ENCODE results near the gene PTPRG.

The PTPRG gene

GRCh38 chr3:62178739-62179600 lies 617.6 kb downstream of the PTPRG start:
- DNase-seq = no peak

- no peak for DNase-seq
Measured at GRCh38 chr3:62180514-62180913, 619.1 kb downstream of the PTPRG start.

GRCh38 chr3:62183087-62183486 lies 621.7 kb downstream of the PTPRG start:
- DNase-seq = no peak

- no peak for DNase-seq
Measured at GRCh38 chr3:62183969-62184368, 622.6 kb downstream of the PTPRG start.

- DNase-seq = no peak
Measured at GRCh38 chr3:62184559-62184958, 623.2 kb downstream of the PTPRG start.

- peak; percentile 8 for DNase-seq
Measured at GRCh38 chr3:62187022-62187431, 625.7 kb downstream of the PTPRG start.

GRCh38 chr3:62188681-62189375 lies 627.5 kb downstream of the PTPRG start:
- peak; percentile 76 for DNase-seq

- no peak for DNase-seq
Measured at GRCh38 chr3:62189376-62189698, 628.0 kb downstream of the PTPRG start.

- no peak for DNase-seq
Measured at GRCh38 chr3:62192891-62193290, 631.5 kb downstream of the PTPRG start.

GRCh38 chr3:62193586-62194345 lies 632.4 kb downstream of the PTPRG start:
- DNase-seq = no peak

GRCh38 chr3:62197350-62198012 lies 636.1 kb downstream of the PTPRG start:
- no peak for DNase-seq

- DNase-seq = no peak
Measured at GRCh38 chr3:62199126-62199525, 637.8 kb downstream of the PTPRG start.

- DNase-seq = peak; percentile 4
Measured at GRCh38 chr3:62201438-62202035, 640.2 kb downstream of the PTPRG start.

- no peak for DNase-seq
Measured at GRCh38 chr3:62203152-62203551, 641.8 kb downstream of the PTPRG start.

GRCh38 chr3:62203561-62203960 lies 642.2 kb downstream of the PTPRG start:
- DNase-seq = no peak

GRCh38 chr3:62207197-62207596 lies 645.8 kb downstream of the PTPRG start:
- no peak for DNase-seq

GRCh38 chr3:62208385-62208784 lies 647.0 kb downstream of the PTPRG start:
- no peak for DNase-seq

GRCh38 chr3:62209101-62209500 lies 647.7 kb downstream of the PTPRG start:
- no peak for DNase-seq

GRCh38 chr3:62210011-62210410 lies 648.6 kb downstream of the PTPRG start:
- DNase-seq = no peak

GRCh38 chr3:62211675-62212429 lies 650.5 kb downstream of the PTPRG start:
- DNase-seq = no peak

GRCh38 chr3:62214850-62215249 lies 653.5 kb downstream of the PTPRG start:
- no peak for DNase-seq

- DNase-seq = no peak
Measured at GRCh38 chr3:62220616-62221015, 659.2 kb downstream of the PTPRG start.
